ENCODE results near the gene SH3RF2.

The SH3RF2 gene

DNA sequence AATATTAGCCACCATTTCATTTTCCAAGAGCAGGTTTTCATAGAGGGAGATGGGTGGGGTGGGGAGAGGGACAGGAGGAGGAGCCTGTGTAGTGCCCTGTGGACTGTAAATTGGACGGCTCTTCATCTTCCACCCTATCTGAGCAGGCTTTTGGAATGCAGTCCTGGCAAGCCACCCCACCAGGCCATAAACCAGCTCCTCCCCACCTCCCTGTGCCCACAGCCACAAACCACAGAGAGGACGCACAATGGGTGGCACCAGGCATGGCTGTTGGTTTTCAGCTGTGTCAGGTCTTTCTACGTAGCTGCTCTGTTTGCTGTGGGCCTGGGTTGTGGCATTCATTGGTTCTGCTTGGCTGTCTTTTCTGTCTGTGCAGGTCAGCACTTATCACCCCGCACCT lies 111.0 kb downstream of the SH3RF2 start:
- ATAC-seq (ENCODE audit: insufficient read depth, low read depth) (0 out of 3 replicates have a peak, but pooled peaks have one; percentile 33), DNase-seq (no peak)
- no peak overlapping the region for H3K9ac ChIP-seq (ENCODE audit: low read depth, low read length)
- no peaks in the 10 kb centered on the region for H3K9me3 ChIP-seq (ENCODE audit: insufficient read depth, low read length, severe bottlenecking)
- no peak overlapping the region for H3K27ac ChIP-seq (ENCODE audit: low read length)
- H3K4me3 ChIP-seq (ENCODE audit: low read depth in 1 of 2, low read length in 2 of 2) = no peak overlapping the region
- H4K20me1 ChIP-seq (ENCODE audit: insufficient read depth, low read length) = no peaks in the 10 kb centered on the region
- H3K27me3 ChIP-seq (ENCODE audit: insufficient read depth, low read length, poor library complexity) = peaks cover 11% of the 10 kb centered on the region
- no peak overlapping the region for H3K4me2 ChIP-seq (ENCODE audit: insufficient read depth, low read length)
- no peaks in the 10 kb centered on the region for H3K36me3 ChIP-seq (ENCODE audit: insufficient read depth, low read length)
- no peaks in the 10 kb centered on the region for H3K4me1 ChIP-seq (ENCODE audit: insufficient read depth, low read length)
- no peaks in the 10 kb centered on the region for H3K79me2 ChIP-seq (ENCODE audit: insufficient read depth, low read length)
- TF ChIP-seq, protein P1, sequence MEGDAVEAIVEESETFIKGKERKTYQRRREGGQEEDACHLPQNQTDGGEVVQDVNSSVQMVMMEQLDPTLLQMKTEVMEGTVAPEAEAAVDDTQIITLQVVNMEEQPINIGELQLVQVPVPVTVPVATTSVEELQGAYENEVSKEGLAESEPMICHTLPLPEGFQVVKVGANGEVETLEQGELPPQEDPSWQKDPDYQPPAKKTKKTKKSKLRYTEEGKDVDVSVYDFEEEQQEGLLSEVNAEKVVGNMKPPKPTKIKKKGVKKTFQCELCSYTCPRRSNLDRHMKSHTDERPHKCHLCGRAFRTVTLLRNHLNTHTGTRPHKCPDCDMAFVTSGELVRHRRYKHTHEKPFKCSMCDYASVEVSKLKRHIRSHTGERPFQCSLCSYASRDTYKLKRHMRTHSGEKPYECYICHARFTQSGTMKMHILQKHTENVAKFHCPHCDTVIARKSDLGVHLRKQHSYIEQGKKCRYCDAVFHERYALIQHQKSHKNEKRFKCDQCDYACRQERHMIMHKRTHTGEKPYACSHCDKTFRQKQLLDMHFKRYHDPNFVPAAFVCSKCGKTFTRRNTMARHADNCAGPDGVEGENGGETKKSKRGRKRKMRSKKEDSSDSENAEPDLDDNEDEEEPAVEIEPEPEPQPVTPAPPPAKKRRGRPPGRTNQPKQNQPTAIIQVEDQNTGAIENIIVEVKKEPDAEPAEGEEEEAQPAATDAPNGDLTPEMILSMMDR (IDR thresholded peaks at IDR 0.05; ENCODE audit: borderline replicate concordance, extremely low read depth, low read length, poor library complexity, severe bottlenecking) = no peak
- no peak overlapping the region for H2AFZ ChIP-seq (ENCODE audit: low read depth, low read length)

DNA sequence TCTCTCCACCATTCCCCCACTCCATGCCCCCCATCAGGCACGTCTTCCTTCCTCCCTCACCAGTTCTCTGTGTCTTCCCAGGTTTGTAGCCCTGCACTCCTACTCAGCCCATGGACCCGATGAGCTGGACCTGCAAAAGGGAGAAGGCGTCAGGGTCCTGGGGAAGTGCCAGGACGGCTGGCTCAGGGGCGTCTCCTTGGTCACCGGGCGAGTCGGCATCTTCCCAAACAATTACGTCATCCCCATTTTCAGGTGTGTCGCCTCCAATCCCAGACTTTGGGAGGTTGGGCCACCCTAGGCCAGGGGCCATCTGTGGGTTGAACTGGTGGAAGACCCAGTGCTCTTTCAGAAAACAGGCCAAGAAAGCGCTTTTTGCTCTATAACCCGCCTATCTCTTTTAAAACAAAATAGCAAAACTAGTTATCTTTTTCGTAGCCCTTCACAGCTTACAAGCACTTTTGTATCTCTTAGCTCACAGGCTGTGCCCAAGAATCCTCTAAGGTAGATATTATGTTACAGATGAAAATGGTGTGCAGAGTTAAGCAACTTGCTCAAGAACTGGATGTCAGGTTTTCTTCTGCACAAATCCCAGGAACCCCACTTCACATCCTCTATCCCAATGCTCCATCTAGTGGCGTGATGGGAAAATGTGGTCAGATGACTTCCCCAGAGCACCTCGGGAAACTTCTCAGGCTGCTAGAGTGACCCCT lies 112.8 kb downstream of the SH3RF2 start:
- Histone ChIP-seq H3K27ac (ENCODE audit: low read length) (no peak overlapping the region), H2AFZ (ENCODE audit: low read depth, low read length) (no peak overlapping the region)
- TF ChIP-seq EZH2 (IDR thresholded peaks at IDR 0.05; ENCODE audit: borderline replicate concordance, low read depth, low read length, severe bottlenecking) = no peak
- TF ChIP-seq, protein P1 (IDR thresholded peaks at IDR 0.05; ENCODE audit: borderline replicate concordance, extremely low read depth, low read length, poor library complexity, severe bottlenecking) = peak; percentile 69

DNA sequence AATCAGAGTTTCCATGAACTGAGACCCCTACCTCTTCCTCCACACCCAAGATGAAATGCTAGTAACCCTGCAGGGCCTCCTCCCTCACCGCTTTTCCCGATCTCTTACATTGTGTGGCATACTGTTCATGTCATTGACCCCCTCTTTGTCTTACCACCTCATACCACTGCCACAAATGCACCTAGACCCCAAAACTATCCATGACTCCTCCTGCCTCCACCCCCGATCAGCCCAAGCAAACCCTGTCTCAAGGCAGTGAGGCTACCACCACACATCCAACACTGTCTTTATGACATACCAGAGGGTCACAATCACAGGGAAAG lies 113.3 kb downstream of the SH3RF2 start:
- H3K4me1 ChIP-seq (ENCODE audit: insufficient read depth, low read length) = no peaks in the 10 kb centered on the region
- no peaks in the 10 kb centered on the region for H4K20me1 ChIP-seq (ENCODE audit: insufficient read depth, low read length)
- TF ChIP-seq, protein P1 (IDR thresholded peaks at IDR 0.05; ENCODE audit: borderline replicate concordance, extremely low read depth, low read length, poor library complexity, severe bottlenecking) = no peak
- TF ChIP-seq EZH2 (IDR thresholded peaks at IDR 0.05; ENCODE audit: borderline replicate concordance, low read depth, low read length, severe bottlenecking) = no peak
- H3K4me2 ChIP-seq (ENCODE audit: insufficient read depth, low read length) = no peak overlapping the region
- no peak overlapping the region for H3K27ac ChIP-seq (ENCODE audit: low read length)
- DNase-seq = no peak
- H3K9me3 ChIP-seq (ENCODE audit: insufficient read depth, low read length, severe bottlenecking) = no peaks in the 10 kb centered on the region
- no peaks in the 10 kb centered on the region for H3K36me3 ChIP-seq (ENCODE audit: insufficient read depth, low read length)
- no peak overlapping the region for H2AFZ ChIP-seq (ENCODE audit: low read depth, low read length)
- peaks cover 11% of the 10 kb centered on the region for H3K27me3 ChIP-seq (ENCODE audit: insufficient read depth, low read length, poor library complexity)
- no peak overlapping the region for H3K4me3 ChIP-seq (ENCODE audit: low read depth in 1 of 2, low read length in 2 of 2)
- no peak overlapping the region for H3K9ac ChIP-seq (ENCODE audit: low read depth, low read length)
- H3K79me2 ChIP-seq (ENCODE audit: insufficient read depth, low read length) = no peaks in the 10 kb centered on the region
- no peak for ATAC-seq (ENCODE audit: insufficient read depth, low read depth)

More for the DNA sequence above, 112.8 kb downstream of the SH3RF2 start:
- Histone ChIP-seq H3K27me3 (ENCODE audit: insufficient read depth, low read length, poor library complexity) (peaks cover 11% of the 10 kb centered on the region), H3K4me3 (ENCODE audit: low read depth in 1 of 2, low read length in 2 of 2) (no peak overlapping the region), H3K9ac (ENCODE audit: low read depth, low read length) (no peak overlapping the region), H3K9me3 (ENCODE audit: insufficient read depth, low read length, severe bottlenecking) (no peaks in the 10 kb centered on the region), H3K36me3 (ENCODE audit: insufficient read depth, low read length) (no peaks in the 10 kb centered on the region), H3K79me2 (ENCODE audit: insufficient read depth, low read length) (no peaks in the 10 kb centered on the region), H3K4me1 (ENCODE audit: insufficient read depth, low read length) (no peaks in the 10 kb centered on the region), H3K4me2 (ENCODE audit: insufficient read depth, low read length) (no peak overlapping the region), H4K20me1 (ENCODE audit: insufficient read depth, low read length) (no peaks in the 10 kb centered on the region)
- peak; percentile 37; the same call in 1 of the 3 replicates for ATAC-seq (ENCODE audit: insufficient read depth, low read depth)
- peak; percentile 18 for DNase-seq

Data from DND-41 (cell line).